Islet of Langerhans (tissue), 1 donor: ENCODE measurements around the gene GSX2.
"Not testable (repeated sequence)": the region's sequence is repeated elsewhere in the genome, so short reads cannot be mapped to it uniquely, and the experiment has no call there.

Experiments
- FAIRE-seq: peaks from one replicate; lab custom pipeline; 2011; peaks lifted over from hg19 to GRCh38; lab: Jason Lieb, UNC

Gene GSX2

DNA sequence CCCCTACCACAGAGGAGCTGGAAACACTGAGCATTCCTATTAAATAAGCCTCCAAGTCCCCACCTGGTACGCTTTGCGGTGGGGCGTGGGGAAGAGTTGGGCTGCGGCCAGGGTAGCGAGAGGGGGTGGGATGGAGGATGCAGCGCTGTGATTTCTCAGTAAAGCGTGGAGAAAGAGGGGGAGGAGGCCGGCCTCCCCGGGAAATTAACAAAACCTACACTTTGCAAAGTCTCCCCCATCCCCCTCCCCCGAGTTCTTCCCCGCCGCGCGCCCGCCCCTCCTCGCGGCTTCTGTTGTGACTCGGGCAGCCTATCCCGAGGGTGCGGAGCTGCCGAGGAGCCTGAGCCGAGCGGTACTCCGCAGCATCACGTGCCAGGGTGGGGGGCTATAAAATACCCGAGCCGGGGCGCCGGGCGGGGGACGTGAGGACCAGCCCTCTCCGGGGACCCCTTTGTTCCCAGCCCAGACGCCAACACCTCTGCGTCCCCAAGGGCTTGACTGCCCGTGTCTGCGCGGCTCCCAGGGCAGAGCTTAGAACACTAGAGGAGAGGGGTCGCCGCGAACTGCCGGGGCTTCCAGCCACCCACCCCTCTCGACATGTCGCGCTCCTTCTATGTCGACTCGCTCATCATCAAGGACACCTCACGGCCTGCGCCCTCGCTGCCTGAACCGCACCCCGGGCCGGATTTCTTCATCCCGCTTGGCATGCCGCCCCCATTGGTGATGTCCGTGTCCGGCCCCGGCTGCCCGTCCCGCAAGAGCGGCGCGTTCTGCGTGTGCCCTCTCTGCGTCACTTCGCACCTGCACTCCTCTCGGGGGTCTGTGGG is at the start of gene GSX2:
TSS of gene GSX2 (plus strand) at position 416 of the 827 bp plus-strand sequence. CDS start at position 598, 182 bp downstream.
- no peak for FAIRE-seq

DNA sequence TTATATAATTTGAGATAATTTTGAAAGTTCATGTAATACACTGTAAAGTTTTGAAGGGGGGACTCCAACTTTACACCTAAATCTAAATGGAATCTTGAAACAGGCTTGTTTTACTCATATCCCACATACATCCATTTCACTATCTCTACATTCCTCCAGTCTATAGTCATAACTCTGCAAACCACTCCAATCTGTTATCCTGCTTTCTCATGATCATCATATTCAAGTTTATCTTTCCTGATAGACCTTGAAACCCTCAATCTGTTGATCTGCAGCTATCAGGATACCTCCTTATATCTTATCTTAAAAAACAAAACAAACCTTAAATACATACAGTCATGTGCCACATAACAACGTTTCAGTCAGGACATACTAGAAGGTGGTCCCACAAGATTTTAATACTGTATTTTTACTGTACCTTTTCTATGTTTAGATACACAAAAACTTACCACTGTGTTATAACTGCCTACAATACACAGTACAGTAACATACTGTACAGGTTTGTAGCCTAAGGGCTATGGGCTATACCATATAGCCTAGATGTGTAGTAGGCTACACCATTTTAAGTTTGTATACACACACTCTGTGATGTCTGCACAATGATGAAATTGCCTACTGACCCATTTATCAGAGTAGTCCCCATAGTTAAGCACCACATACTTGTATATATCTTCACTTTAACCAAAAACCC is 49.6 kb upstream of the GSX2 start:
- FAIRE-seq = no peak

DNA sequence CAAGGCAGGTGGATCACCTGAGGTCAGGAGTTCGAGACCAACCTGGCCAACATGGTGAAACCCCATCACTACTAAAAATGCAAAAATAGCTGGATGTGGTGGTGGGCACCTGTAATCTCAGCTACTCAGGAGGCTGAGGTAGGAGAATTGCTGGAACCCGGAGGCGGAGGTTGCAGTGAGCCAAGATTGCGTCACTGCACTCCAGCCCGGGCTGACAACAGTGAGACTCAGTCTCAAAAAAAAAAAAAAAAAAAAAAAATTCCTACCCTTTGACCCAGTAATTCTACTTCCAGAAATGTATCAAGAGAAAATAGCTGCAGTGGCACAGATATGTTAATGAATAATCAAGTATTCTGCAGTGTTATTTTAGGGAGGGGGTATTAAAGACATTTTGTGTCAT is 46.6 kb upstream of the GSX2 start:
- not testable (repeated sequence) for FAIRE-seq

DNA sequence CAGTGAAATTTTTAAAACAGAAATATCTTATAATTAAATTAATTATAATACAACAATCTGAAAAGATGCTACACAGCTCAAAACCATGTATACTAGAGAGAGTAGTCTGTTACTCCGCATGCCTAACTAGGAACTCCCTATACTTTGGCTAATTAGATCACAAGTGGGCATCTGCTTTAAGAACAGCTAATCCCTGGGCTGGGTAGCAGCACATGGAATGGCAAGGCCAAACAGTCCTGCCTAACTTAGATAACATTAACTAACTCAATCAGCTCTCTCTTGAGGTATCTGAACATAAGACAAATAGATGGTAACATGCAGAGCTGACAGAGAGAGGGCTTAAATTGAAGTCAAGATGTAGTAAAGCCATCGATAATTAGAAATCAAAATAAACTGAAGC is 45.5 kb upstream of the GSX2 start:
- FAIRE-seq = no peak

DNA sequence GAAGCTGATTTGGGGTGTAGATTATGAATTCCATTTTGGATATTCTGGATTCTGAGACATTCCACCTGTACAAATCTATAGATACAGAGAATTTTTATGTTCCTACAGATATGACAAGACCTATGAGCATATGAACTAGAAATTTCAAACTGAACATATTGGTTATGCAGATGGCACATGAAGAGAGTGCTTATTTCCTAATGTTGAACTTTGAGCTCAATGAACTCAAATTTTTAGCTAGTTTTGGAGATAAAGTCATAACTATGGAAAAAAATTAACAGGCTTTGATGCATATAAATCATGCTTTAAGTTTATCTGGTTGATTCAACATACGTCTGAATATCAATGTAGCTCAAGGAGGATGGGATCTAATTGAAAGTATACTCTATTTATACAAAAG is 44.5 kb upstream of the GSX2 start:
- no peak for FAIRE-seq

DNA sequence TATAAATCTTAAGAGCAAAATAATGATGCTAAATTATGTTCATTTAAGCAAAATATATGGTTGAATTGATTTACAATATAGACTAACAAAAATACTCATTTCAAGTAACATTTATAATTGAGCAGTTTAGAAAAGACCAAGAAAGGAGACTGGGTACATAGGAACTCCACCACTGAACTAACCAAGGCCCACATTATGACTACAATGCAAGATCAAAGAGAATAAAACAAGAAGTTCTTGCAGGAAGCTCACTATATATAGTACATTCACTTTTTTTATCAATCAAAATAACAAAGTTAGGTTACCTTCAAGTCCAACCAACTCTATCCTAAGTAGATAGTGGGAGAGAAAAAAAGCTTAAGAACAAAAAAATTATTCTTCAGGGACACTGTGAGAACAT is 43.6 kb upstream of the GSX2 start:
- FAIRE-seq = no peak

DNA sequence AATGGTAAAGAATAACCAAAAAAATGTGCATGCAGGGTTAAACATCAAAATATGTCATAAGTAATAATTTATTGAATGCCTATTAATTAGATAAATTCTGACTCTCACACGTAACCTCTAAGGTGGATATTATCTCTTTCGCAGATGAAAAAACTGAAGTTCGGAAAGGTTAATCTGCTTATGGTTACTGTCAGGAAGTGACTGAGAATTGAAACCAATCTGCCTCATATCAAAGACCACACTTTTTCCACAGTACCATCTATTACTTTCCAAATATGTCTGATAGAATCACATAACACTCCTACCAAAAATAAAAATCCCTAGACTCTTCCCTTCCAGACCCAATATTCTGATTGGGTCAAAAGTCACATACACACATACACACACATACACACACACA is 41.8 kb upstream of the GSX2 start:
- no peak for FAIRE-seq

DNA sequence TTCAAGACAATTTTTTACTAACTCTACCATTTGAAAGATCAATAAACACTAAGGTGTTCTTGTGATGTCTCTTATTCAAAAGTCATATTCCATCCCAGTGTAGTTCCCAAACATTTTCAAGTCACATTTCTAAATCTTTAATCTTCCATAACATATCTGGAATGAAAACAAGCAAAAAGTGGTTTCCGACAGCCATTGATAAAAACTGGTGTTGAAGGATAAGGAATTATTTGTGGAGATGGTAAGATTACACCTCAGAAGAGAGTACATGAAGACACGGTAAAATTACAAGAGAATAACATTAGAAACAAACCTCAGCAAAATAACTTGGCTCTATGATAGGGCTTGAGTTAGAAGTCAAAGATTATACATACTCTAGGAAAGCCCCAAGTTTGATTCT is 39.8 kb upstream of the GSX2 start:
- no peak for FAIRE-seq

DNA sequence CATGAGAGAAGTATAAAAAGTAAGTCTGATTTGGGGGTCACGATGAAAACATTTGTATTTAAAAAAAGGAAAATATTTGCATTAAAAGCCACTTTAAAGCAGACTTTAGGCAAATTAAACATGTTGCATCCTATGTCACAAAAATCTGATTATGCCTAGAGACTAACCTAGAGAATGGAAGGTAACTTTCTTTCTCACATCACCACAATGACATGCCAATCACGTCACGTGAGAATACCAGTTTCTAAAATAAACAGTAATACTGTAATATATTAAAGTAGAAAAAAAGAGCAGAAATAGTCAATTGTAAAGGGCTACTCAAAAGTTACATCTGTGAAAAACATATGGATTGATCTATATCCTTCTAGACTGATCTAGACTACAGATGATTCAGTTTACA is 38.9 kb upstream of the GSX2 start:
- no peak for FAIRE-seq

DNA sequence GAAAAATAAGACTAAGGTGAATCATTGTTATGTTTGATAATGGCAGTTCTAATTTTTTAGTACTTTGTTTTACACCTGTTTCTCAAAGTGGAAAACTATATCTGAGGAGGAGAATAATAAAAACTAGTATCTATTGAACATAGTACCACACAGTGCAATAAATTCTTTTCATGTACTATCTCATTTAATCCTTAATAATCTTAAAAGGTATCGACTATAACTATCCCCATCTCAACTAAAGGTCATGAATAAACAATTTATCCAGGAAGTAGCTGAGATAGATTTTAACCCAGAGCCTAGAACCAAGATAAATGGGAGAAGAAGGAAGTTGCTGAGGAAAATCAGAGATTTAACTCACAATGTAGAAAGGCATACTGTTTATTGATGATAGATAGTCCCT is 38.1 kb upstream of the GSX2 start:
- no peak for FAIRE-seq

DNA sequence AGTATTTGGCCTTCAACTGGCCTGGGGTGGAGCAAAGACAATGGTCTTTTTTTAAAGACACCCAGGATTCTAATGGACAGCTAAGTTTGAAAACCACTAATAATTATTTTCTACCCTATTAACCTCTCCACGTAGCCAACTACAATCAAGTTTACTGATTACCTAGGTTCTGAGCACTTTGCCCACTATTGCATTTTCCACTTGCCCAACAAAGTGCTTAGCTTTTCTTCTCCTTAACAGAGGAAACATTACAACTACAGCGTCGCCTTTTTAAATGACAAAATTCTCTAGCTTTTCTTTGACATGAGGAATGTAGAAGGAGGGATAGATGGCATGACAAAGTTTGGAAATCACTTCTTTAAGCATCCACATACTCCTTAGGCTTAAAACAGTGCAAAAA is 37.6 kb upstream of the GSX2 start:
- no peak for FAIRE-seq

DNA sequence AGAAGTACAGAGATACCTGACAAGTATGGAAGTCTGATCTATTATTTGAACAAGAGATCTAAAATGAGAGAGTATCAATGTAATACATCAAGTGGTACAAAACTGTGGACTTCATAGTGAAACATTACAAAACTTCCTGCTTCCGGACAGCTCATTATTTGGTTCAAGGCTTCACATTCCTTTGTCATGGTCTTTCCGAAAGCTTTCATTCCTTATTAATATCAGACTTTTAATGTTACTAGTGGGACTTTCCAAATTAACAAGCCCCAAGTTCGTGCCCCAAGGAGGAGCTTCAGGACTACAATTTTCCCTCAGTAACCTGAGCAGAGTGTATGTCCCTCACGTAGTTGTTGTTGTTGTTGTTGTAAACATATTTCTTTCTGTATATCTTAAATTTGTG is 36.7 kb upstream of the GSX2 start:
- peak; percentile 21 for FAIRE-seq

DNA sequence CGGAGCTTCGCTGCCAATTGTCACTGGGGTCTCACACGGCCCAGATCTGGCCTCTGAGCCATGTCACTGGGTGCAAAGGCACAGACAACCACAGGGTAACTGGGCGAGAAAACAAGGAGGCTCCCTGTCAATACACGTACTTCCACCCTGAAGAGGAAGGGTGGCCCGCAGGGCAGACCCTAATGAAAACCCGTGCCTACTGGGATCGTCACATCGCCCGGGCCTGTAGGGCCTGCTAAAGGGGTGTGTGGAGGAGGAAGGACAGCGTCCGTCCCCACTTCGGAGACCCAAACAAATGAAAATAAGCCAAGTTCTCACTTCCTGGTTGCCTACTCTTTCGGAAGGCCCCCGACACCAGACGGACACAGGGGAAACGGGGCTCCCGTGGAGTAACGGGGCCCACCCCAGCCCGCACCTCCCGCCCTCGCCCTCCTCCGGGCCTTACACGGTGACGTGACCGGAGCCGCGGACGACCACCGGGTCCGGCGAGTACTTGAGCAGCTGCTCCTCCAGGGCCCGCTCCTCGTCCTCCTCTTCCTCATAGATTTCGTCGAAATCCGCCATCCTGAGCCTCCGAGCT is 36.1 kb upstream of the GSX2 start:
- FAIRE-seq = no peak

DNA sequence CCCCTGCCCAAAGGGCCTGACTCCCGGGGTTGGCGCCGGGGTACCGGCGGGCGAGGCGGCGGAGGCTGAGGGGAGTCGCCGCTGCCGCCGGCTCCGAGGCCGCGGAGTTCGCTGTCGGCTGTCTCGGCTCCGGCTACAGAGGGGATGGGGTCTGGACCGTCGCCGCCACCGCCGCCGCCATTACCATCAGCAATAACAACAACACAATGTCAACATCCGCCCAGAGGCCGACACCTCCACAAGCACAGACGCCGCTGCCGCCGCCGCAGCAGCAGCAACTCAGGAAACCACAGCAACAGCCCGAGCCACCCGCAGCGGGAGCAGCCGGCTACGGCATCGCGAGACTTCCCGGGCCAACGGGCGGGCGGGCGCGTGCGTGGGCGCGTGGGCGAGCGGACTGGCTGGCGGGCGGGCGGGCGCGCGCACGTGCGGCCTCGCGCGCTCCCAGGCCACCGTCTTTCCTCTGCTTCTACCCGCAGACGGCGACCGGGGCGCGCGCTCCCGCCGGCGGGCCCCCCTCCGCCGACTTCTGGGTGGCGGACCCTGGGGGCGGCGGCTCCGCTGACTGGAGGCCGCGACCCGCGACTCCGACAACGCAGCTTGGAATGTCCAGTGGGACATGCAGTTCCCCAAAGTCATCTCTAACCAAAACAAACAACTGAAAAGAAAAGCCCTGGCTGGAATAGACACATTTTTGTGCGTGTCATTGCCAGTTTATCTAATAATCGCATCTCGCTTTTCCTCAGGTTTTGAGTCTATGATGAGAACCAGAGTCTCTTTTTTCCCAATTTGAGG is 35.4 kb upstream of the GSX2 start, which contains the start of gene CHIC2:
TSS of gene CHIC2 (minus strand) at position 289 of the 795 bp plus-strand sequence. CDS start 305 bp downstream, outside the sequence.
- no peak for FAIRE-seq

DNA sequence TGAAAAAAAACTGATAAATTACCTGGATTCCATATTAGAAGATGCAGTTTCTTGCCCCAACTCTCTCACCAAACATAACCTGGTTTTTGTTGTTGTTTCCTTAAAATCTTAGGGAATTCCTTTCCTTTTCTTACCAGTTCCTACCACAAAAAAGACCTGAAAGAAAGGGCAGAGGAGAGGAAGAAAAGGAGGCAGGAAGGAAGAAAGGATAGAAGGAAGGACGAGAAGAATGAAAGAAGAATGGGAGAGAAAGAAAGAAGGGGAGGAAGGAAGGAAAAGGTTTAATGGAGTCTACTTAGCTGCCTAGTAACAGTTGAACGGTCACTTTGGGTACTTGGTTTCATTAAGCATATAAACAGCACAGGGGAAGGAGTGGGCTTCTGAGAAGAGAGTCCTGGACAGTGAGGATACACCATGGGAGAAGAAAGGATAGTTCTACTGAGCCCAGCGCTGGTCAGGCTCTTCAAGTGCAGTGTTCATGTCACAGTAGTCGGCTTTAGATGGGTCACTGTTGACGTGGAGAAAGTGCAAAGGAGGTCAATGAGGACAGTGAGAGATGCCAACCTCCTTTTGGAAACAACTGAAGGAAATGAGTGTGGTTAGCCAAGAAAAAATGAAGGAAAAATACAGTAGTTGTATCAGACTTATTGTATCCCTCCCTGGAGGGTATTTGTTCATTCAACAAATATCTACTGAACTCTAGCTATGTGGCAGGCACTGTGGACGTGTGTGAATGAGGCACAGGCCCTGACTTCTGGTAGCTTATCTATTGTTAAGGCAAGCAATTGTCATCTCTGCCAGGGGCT is 34.5 kb upstream of the GSX2 start:
- no peak for FAIRE-seq

DNA sequence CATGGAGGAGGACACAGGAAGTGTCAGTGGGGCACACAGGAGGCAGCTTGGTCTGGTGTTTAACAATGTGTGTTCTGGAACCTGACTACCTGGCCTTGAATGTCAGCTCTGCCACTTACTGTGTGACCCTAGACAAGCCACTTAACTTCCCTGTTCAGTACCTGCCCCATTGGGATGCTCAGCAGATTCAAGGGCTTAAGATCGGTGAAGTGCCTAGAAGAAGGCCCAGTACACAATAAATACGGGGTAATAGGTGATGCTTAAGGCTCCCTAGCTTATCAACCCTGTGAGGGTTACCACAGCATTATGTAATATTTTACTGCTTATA is 33.9 kb upstream of the GSX2 start:
- no peak for FAIRE-seq

DNA sequence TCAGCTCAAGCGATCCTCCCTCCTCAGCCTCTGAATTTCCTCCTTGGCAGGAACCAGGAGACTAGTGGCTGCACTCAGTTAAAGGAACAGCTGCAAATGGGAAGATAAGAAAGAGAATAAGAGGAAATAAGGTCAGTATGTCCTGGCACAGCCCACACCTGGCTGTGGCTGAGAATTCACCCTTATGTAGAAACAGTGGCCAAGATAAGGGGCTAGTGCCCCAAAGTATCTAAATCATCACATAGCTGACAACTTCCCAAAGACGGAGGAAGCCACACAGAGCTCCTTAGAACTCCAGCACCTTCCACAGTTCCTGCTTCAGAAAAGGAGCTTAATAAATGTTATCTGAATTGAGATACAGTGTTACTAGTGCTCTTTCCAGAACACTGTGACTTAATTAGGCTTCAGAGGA is 33.2 kb upstream of the GSX2 start:
- no peak for FAIRE-seq

DNA sequence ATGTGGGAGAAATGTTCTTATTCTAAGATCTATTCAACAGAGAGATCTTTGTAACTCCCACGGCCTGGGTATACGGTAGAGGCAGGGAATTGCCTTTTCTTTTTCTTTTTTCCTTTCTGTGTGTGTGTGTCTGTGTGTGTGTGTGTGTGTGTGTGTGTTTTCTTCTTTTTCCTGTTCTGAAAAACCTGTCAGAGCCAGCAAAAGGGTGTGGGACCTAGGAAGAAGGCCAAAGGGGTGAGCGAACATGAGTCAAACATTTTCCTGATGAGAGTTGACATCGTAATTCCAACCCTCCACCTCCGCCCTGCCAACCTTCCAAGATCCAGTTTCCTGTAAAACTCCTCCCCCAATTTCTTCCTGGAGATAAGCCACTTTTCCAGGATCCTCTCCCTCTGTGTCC is 32.8 kb upstream of the GSX2 start:
- no peak for FAIRE-seq

DNA sequence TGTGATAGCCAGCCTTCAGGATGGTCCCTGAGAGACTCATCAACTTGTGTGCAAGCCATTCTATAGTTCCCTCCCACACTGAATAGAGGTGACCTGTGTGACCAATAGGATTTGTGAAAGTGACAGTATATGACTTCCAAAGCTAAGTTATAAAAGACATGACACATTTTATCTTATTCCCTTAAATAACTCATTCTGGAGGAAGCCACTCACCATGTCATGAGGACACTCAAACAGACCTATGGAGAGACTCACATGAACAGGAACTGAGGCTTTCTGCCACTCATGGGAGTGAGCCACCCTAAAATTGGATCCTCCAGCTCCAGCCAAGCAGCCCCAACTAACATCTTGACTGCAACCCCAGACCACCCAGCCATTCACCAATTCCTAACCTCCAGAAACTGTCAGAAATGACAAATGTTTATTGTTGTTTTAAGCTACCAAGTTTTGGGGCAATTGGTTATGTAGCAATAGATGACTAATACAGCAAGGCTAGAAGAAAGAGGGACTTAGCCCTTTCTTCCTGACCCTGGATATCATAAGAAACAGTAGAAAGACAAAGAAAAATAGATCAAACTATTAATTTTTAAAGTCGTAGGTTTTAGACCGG is 26.6 kb upstream of the GSX2 start:
- no peak for FAIRE-seq

DNA sequence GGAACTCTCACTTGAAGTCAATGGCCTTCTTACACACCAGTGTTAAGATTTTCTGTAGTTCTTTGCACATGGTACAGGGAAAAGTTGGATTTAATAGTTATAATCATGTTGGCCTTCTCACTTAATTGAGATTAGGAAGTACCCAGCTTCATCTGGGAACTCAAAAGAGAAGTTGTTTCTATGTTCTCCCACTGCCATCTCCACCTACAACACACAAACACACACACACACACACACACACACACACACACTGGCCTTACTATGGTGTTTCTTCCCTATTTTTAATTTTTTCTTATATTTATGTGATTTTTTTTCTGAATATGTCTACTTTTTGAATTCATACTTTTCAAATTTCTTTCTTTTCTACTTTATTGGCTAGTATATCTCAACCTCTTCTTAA is 25.6 kb upstream of the GSX2 start:
- no peak for FAIRE-seq

DNA sequence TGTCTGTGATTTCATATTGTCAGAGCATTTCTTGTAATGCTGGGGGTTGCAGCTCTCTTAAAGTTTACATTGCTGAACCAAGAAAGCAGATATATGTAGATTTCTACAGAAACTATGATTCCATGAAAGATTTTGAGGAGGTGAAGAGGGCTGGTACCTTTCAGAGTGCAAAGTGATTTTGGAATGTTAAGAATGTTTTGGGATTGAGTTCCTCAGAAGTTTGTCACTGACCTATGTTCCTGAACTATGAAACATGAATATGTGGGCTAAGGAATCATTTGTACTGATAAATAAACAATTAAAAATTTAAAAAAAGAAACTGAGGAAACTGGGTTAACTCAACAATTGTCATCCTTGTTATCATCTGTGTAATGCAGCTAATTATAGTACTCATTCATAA is 23.3 kb upstream of the GSX2 start:
- no peak for FAIRE-seq
